H9 (cell line): ENCODE results near the gene ZBTB47. TPM values are rescaled to one million over a fixed set of nuclear protein-coding genes. Genes with fewer than 3 reads are reported as not detected.

Experiments
- DNase-seq: peaks from one replicate; pipeline ENCODE4 v3.0.0-alpha.2; 2017
- H2AFZ ChIP-seq: one replicate; pipeline ENCODE4 v1.6.1; 2013; ENCODE audit warnings: mild to moderate bottlenecking, low read length, control low read depth, moderate library complexity
- H2AK5ac ChIP-seq: 2 replicates; pipeline ENCODE4 v1.6.1; 2013; ENCODE audit warnings: low read length, control low read depth, mixed read lengths; ENCODE audit not compliant: insufficient read length
- H2BK120ac ChIP-seq: one replicate; pipeline ENCODE4 v1.6.1; 2013; ENCODE audit warnings: low read depth, mild to moderate bottlenecking, low read length, control low read depth, inconsistent platforms; ENCODE audit not compliant: poor library complexity, severe bottlenecking
- H2BK12ac ChIP-seq: 2 replicates; pipeline ENCODE4 v1.6.1; 2013; ENCODE audit warnings: low read length, control low read depth, mixed read lengths, low read depth; ENCODE audit not compliant: insufficient read length
- H2BK15ac ChIP-seq: 2 replicates; pipeline ENCODE4 v1.6.1; 2013; ENCODE audit warnings: low read depth, low read length, control low read depth
- H2BK20ac ChIP-seq: one replicate; pipeline ENCODE4 v1.6.1; 2013; ENCODE audit warnings: low read depth, mild to moderate bottlenecking, low read length, control low read depth, inconsistent platforms; ENCODE audit not compliant: poor library complexity, severe bottlenecking
- H2BK5ac ChIP-seq: 2 replicates; pipeline ENCODE4 v1.6.1; 2013; ENCODE audit warnings: low read length, control low read depth, mixed read lengths; ENCODE audit not compliant: insufficient read length
- H3K14ac ChIP-seq: 2 replicates; pipeline ENCODE4 v1.6.1; 2013; ENCODE audit warnings: low read length, control low read depth; ENCODE audit not compliant: insufficient read depth
- H3K18ac ChIP-seq: 2 replicates; pipeline ENCODE4 v1.6.1; 2013; ENCODE audit warnings: low read depth, mild to moderate bottlenecking, mixed read lengths, low read length, control low read depth; ENCODE audit not compliant: insufficient read length
- H3K23ac ChIP-seq: 2 replicates; pipeline ENCODE4 v1.6.1; 2013; ENCODE audit warnings: low read length, control low read depth, mixed read lengths, low read depth; ENCODE audit not compliant: insufficient read length
- H3K23me2 ChIP-seq: 2 replicates; pipeline ENCODE4 v1.6.1; 2013; ENCODE audit warnings: low read depth, mild to moderate bottlenecking, mixed read lengths, low read length, control low read depth; ENCODE audit not compliant: insufficient read length, poor library complexity, severe bottlenecking
- H3K27ac ChIP-seq: 2 replicates; pipeline ENCODE4 v1.5.1; 2013; ENCODE audit warnings: low read length, control low read depth, mixed read lengths, low read depth; ENCODE audit not compliant: insufficient read length
- H3K27me3 ChIP-seq: 2 replicates; pipeline ENCODE4 v1.6.1; 2013; ENCODE audit warnings: low read length, control low read depth, inconsistent platforms; ENCODE audit not compliant: insufficient read depth
- H3K4ac ChIP-seq: 2 replicates; pipeline ENCODE4 v1.6.1; 2013; ENCODE audit warnings: low read depth, mild to moderate bottlenecking, control low read depth, inconsistent platforms, low read length, moderate library complexity
- H3K4me1 ChIP-seq: 2 replicates; pipeline ENCODE4 v1.6.1; 2013; ENCODE audit warnings: low read length, control low read depth, inconsistent platforms; ENCODE audit not compliant: insufficient read depth
- H3K4me2 ChIP-seq: 2 replicates; pipeline ENCODE4 v1.6.1; 2013; ENCODE audit warnings: low read length, control low read depth, mixed read lengths; ENCODE audit not compliant: insufficient read length, insufficient read depth
- H3K56ac ChIP-seq: 2 replicates; pipeline ENCODE4 v1.6.1; 2013; ENCODE audit warnings: low read depth, mild to moderate bottlenecking, mixed read lengths, low read length, control low read depth; ENCODE audit not compliant: insufficient read length
- H3K79me1 ChIP-seq: 2 replicates; pipeline ENCODE4 v1.6.1; 2013; ENCODE audit warnings: low read depth, mild to moderate bottlenecking, moderate library complexity, low read length, control low read depth, inconsistent platforms; ENCODE audit not compliant: insufficient read depth, poor library complexity, severe bottlenecking
- H3K79me2 ChIP-seq: 2 replicates; pipeline ENCODE4 v1.6.1; 2013; ENCODE audit warnings: low read length, control low read depth, inconsistent platforms; ENCODE audit not compliant: insufficient read depth
- H3K9ac ChIP-seq: 2 replicates; pipeline ENCODE4 v1.6.1; 2013; ENCODE audit warnings: low read length, control low read depth, mixed read lengths; ENCODE audit not compliant: insufficient read length; ENCODE audit errors: extremely low read depth
- H3K9me3 ChIP-seq: one replicate; pipeline ENCODE4 v1.6.1; 2013; ENCODE audit warnings: low read depth, low read length, inconsistent platforms; ENCODE audit not compliant: control insufficient read depth
- H3T11ph ChIP-seq: one replicate; pipeline ENCODE4 v1.6.1; 2013; ENCODE audit warnings: mild to moderate bottlenecking, low read length, control low read depth, inconsistent platforms
- H4K20me1 ChIP-seq: one replicate; pipeline ENCODE4 v1.6.1; 2013; ENCODE audit not compliant: control insufficient read depth, insufficient read length, insufficient read depth
- H4K5ac ChIP-seq: 2 replicates; pipeline ENCODE4 v1.6.1; 2013; ENCODE audit warnings: low read depth, mild to moderate bottlenecking, mixed read lengths, low read length, control low read depth; ENCODE audit not compliant: insufficient read length
- H4K8ac ChIP-seq: replicated peaks from 2 replicates; pipeline ENCODE4 v1.6.1; 2013; ENCODE audit warnings: low read length, control low read depth, mixed read lengths, low read depth; ENCODE audit not compliant: insufficient read length
- H4K91ac ChIP-seq: 2 replicates; pipeline ENCODE4 v1.6.1; 2013; ENCODE audit warnings: low read depth, mild to moderate bottlenecking, moderate library complexity, mixed read lengths, low read length, control low read depth; ENCODE audit not compliant: insufficient read length
- H3K27ac Mint-ChIP-seq, 3 experiments: 2 replicates in 2 of 3; 3 replicates in 1 of 3; pipeline ENCODE4 v1.8.0; 2020 to 2021; ENCODE audit warnings: mixed read lengths in 3 of 3, mild to moderate bottlenecking in 1 of 3, moderate library complexity in 1 of 3
- H3K27me3 Mint-ChIP-seq: 2 replicates; pipeline ENCODE4 v1.8.0; 2021; ENCODE audit warnings: low read depth, mild to moderate bottlenecking, moderate library complexity, mixed read lengths
- H3K36me3 Mint-ChIP-seq, 3 experiments: 2 replicates in 2 of 3; 3 replicates in 1 of 3; pipeline ENCODE4 v1.8.0; 2020 to 2021; ENCODE audit warnings: low read depth in 3 of 3, mixed read lengths in 3 of 3; ENCODE audit not compliant: insufficient read depth in 1 of 3
- H3K4me1 Mint-ChIP-seq, 2 experiments: 2 replicates each; pipeline ENCODE4 v1.8.0; 2020; ENCODE audit warnings: mixed read lengths in 2 of 2
- H3K4me3 Mint-ChIP-seq, 2 experiments: 2 replicates in 1 of 2; 3 replicates in 1 of 2; pipeline ENCODE4 v1.8.0; 2020 to 2021; ENCODE audit warnings: mild to moderate bottlenecking in 2 of 2, mixed read lengths in 2 of 2, moderate library complexity in 1 of 2
- H3K9me3 Mint-ChIP-seq, 2 experiments: 2 replicates in 1 of 2; 3 replicates in 1 of 2; pipeline ENCODE4 v1.8.0; 2020; ENCODE audit warnings: mild to moderate bottlenecking in 2 of 2, mixed read lengths in 2 of 2, moderate library complexity in 1 of 2
- CTCF ChIP-seq: fragments of 200-600 bp; sonication (generic); conservative IDR thresholded peaks from 3 replicates; pipeline ENCODE4 v1.8.0; 2021; ENCODE audit warnings: antibody characterized with exemption, mild to moderate bottlenecking
- WGBS: extraction: QIAGEN DNeasy Blood & Tissue Kit; methylation state at CpG from one replicate; pipeline ENCODE4 v1.1.7; 2013; ENCODE audit warnings: missing lambda C conversion rate, low lambda C conversion rate, mixed read lengths; ENCODE audit not compliant: insufficient read length; ENCODE audit errors: extremely low coverage; 5-methylcytosine and 5-hydroxymethylcytosine counted together
- total RNA-seq: library from RNA; stranded (reverse); gene quantifications from 2 replicates; pipeline ENCODE4 v1.2.1, GENCODE V29; 2021

ZBTB47 gene
- total RNA-seq, 1 experiment from 2014 or later = 3.6 TPM

GRCh38 chr3:42712344-42712648 lies 58.8 kb downstream of the ZBTB47 start:
- Histone ChIP-seq H2BK120ac (no peak overlapping the region), H3K23ac (no peak overlapping the region), H3K4me1 (no peaks in the 10 kb centered on the region), H3T11ph (no peak overlapping the region), H2AFZ (no peak overlapping the region), H3K79me2 (no peaks in the 10 kb centered on the region), H3K23me2 (no peaks in the 10 kb centered on the region), H3K9me3 (no peaks in the 10 kb centered on the region), H4K20me1 (no peaks in the 10 kb centered on the region), H2BK15ac (no peak overlapping the region), H3K14ac (no peak overlapping the region), H4K8ac (no peak overlapping the region), H3K4ac (no peak overlapping the region), H3K4me2 (no peak overlapping the region), H4K91ac (no peak overlapping the region), H3K56ac (no peak overlapping the region), H2BK12ac (no peak overlapping the region), H4K5ac (no peak overlapping the region), H3K27ac (no peak overlapping the region), H2BK5ac (no peak overlapping the region), H3K27me3 (no peaks in the 10 kb centered on the region), H3K9ac (no peak overlapping the region), H3K18ac (no peak overlapping the region), H2BK20ac (no peak overlapping the region), H3K79me1 (no peaks in the 10 kb centered on the region), H2AK5ac (no peak overlapping the region)
- no peaks in the 10 kb centered on the region; a peak in 1 of 5 replicates for H3K9me3 Mint-ChIP-seq
- H3K4me1 Mint-ChIP-seq = no peaks in the 10 kb centered on the region
- no peak for TF ChIP-seq CTCF
- no peak overlapping the region for H3K27ac Mint-ChIP-seq
- no peak for DNase-seq
- H3K27me3 Mint-ChIP-seq = peaks cover 5% of the 10 kb centered on the region
- WGBS = no CpG with 5 or more reads among the region's 4 CpGs
- no peak overlapping the region for H3K4me3 Mint-ChIP-seq
- H3K36me3 Mint-ChIP-seq = no peaks in the 10 kb centered on the region
